HFFc6 (cell line): Measurements from ENCODE around the gene VWA3B. TPM values are rescaled to one million over a fixed set of nuclear protein-coding genes. Genes with fewer than 3 reads are reported as not detected.

Experiments
- DNase-seq: peaks from one replicate; pipeline ENCODE4 v3.0.0-alpha.2; 2018
- H3K27ac Mint-ChIP-seq: 2 replicates; pipeline ENCODE4 v1.8.0; 2020; ENCODE audit warnings: mild to moderate bottlenecking, mixed read lengths
- H3K27me3 Mint-ChIP-seq: 2 replicates; pipeline ENCODE4 v1.8.0; 2021; ENCODE audit warnings: mild to moderate bottlenecking, moderate library complexity, mixed read lengths; ENCODE audit not compliant: insufficient read depth
- H3K36me3 Mint-ChIP-seq: 2 replicates; pipeline ENCODE4 v1.8.0; 2021; ENCODE audit warnings: low read depth, mixed read lengths
- H3K4me1 Mint-ChIP-seq: 2 replicates; pipeline ENCODE4 v1.8.0; 2020; ENCODE audit warnings: low read depth, mixed read lengths
- H3K4me3 Mint-ChIP-seq: 2 replicates; pipeline ENCODE4 v1.8.0; 2020; ENCODE audit warnings: mild to moderate bottlenecking, moderate library complexity, mixed read lengths
- H3K9me3 Mint-ChIP-seq: 2 replicates; pipeline ENCODE4 v1.8.0; 2020; ENCODE audit warnings: mild to moderate bottlenecking, mixed read lengths
- total RNA-seq, 6 experiments: library from RNA; stranded (reverse); fragmentation: NEBNext Ultra II Directional; extraction: Animal tissue kit (Norgen Biotek cat#: 25700); gene quantifications; 2 replicates in 1 of 6; 3 replicates in 5 of 6; pipeline ENCODE4 v1.2.3, GENCODE V29; 2021
- TF ChIP-seq, protein P1 (sequence below): fragments of 200-600 bp; sonication (generic); IDR thresholded peaks from 2 replicates; pipeline ENCODE4 v1.5.0; 2021; ENCODE audit warnings: antibody characterized with exemption, mild to moderate bottlenecking

VWA3B gene
- total RNA-seq, 6 experiments from 2014 or later: not detected

DNA sequence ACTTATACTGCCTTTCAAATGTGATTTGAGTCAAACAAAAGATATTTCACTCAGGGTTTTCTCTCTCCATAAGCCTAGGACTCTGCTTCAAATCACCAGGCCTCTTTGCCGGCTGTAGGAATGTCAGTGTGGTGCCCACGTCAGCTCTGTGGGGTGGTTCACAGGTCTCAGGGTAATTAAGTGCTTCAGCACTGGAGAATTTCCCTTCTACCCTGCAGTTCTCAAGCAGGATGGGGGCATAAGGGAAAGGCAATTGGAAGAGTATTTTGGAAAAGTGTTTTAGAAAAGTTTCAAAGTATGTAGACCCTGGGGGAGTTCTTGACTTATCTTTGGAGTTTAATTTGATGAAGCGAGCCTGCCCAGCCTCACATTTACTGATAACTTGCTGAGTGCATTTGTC is 268.9 kb downstream of the VWA3B start:
- Mint-ChIP-seq H3K36me3 (peaks cover 1% of the 10 kb centered on the region; the same call in 1 of the 2 replicates), H3K27ac (0 out of 2 replicates have a peak overlapping the region, but pooled peaks have one; percentile 0), H3K4me1 (peaks cover 19% of the 10 kb centered on the region), H3K27me3 (peaks cover under 1% of the 10 kb centered on the region), H3K9me3 (no peaks in the 10 kb centered on the region), H3K4me3 (no peak overlapping the region)
- peak; percentile 35 for DNase-seq
- TF ChIP-seq, protein P1, sequence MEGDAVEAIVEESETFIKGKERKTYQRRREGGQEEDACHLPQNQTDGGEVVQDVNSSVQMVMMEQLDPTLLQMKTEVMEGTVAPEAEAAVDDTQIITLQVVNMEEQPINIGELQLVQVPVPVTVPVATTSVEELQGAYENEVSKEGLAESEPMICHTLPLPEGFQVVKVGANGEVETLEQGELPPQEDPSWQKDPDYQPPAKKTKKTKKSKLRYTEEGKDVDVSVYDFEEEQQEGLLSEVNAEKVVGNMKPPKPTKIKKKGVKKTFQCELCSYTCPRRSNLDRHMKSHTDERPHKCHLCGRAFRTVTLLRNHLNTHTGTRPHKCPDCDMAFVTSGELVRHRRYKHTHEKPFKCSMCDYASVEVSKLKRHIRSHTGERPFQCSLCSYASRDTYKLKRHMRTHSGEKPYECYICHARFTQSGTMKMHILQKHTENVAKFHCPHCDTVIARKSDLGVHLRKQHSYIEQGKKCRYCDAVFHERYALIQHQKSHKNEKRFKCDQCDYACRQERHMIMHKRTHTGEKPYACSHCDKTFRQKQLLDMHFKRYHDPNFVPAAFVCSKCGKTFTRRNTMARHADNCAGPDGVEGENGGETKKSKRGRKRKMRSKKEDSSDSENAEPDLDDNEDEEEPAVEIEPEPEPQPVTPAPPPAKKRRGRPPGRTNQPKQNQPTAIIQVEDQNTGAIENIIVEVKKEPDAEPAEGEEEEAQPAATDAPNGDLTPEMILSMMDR: no peak

DNA sequence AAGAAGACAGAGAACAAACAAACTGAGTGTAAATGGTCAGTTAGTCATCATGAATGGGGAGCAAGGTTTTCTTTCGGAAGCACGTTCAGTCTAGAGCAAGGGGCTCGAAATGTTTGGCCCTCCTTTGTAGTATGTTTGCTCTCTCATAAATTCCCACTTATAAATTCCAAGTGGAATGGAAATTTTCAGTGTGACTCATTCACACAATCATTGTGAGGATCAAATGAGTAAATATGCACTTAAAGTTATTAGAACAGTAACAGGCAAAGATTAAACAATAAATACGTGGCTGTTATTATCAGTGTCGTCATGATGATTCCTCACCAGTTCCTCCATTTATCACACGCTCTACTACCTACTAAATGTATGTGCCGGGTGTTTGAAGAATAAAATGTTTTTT is 269.8 kb downstream of the VWA3B start:
- no peak overlapping the region for H3K4me3 Mint-ChIP-seq
- H3K27me3 Mint-ChIP-seq: no peaks in the 10 kb centered on the region
- TF ChIP-seq, protein P1: no peak
- H3K36me3 Mint-ChIP-seq: no peaks in the 10 kb centered on the region
- peaks cover 16% of the 10 kb centered on the region for H3K4me1 Mint-ChIP-seq
- no peak overlapping the region for H3K27ac Mint-ChIP-seq
- no peak for DNase-seq
- no peaks in the 10 kb centered on the region for H3K9me3 Mint-ChIP-seq

DNA sequence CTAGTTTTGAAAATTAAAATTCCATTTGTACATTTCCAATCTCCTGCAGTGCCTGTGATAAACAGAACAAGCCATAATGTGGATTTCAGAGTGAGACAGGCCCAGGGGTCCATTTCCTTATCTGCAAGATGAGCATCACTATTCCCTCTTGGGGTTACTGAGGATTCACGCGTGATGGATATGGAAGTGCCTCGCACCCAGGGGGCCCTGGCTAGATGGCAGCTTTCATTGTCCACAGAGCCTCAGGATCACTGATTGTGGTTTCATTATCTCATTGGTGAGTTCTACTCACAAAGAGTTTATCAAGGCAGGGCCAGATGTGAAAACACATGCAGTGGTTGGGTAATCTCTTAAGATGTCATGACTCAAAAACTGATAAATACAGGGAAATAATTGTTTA is 270.9 kb downstream of the VWA3B start:
- peaks cover 3% of the 10 kb centered on the region for H3K27me3 Mint-ChIP-seq
- no peak for DNase-seq
- TF ChIP-seq, protein P1: no peak
- H3K36me3 Mint-ChIP-seq: no peaks in the 10 kb centered on the region
- H3K4me3 Mint-ChIP-seq: no peak overlapping the region
- no peaks in the 10 kb centered on the region for H3K9me3 Mint-ChIP-seq
- peaks cover 16% of the 10 kb centered on the region for H3K4me1 Mint-ChIP-seq
- H3K27ac Mint-ChIP-seq: no peak overlapping the region

DNA sequence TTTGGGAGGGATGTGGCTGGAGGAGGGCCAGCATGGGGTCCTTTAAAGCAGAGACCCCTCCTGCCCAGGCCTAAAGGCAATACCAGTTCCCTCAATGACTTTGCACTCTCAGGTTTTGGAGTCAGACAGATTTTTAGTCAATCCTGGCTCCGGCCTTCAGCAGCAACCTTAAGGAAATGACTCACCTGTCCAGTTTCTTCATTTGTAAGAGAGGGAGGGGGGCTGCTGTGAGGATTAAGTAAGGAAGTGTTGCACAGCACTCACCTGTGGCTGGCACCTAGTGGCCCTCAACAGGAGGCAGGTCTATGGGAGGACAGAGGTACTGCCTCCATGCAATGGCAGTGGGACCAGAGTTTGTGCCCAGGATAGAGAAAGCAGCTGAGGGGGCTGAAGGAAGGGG is 273.0 kb downstream of the VWA3B start:
- Mint-ChIP-seq H3K4me3 (no peak overlapping the region), H3K27me3 (peaks cover 10% of the 10 kb centered on the region), H3K4me1 (peaks cover 16% of the 10 kb centered on the region), H3K9me3 (no peaks in the 10 kb centered on the region), H3K27ac (no peak overlapping the region), H3K36me3 (no peaks in the 10 kb centered on the region)
- no peak for DNase-seq
- TF ChIP-seq, protein P1: no peak

Other genes starting within 250 kb of the VWA3B start
- 10 to 100 TPM; 39.2 to 49.5 (median 45.1) TPM for gene TMEM131, start 91.2 kb upstream of the VWA3B start, total RNA-seq